NCI-H1694 treated with DMSO at 0.1 percent for 48 hours (cell line): ENCODE measurements around the gene FLNB.

Experiments
- DNase-seq: peaks from one replicate; lab custom pipeline; 2025; lab: John Stamatoyannopoulos, UW

Gene FLNB

GRCh38 chr3:58164906-58165821, 156.9 kb downstream of the FLNB start:
- no peak for DNase-seq

- no peak for DNase-seq
Observed at GRCh38 chr3:58167431-58168351, 159.5 kb downstream of the FLNB start.

GRCh38 chr3:58168498-58168897, 160.3 kb downstream of the FLNB start:
- DNase-seq: no peak

GRCh38 chr3:58169371-58169770, 161.1 kb downstream of the FLNB start:
- DNase-seq: no peak

- DNase-seq: no peak
Observed at GRCh38 chr3:58170376-58170775, 162.2 kb downstream of the FLNB start.

GRCh38 chr3:58171126-58171525, 162.9 kb downstream of the FLNB start:
- DNase-seq: no peak

GRCh38 chr3:58173029-58173668, 164.9 kb downstream of the FLNB start:
- DNase-seq: no peak

- DNase-seq: peak; percentile 23
Observed at GRCh38 chr3:58173669-58174398, 165.6 kb downstream of the FLNB start.

GRCh38 chr3:58175187-58175436, 166.9 kb downstream of the FLNB start:
- DNase-seq: no peak

GRCh38 chr3:58175437-58176184, 167.4 kb downstream of the FLNB start:
- DNase-seq: no peak

GRCh38 chr3:58176185-58176530, 167.9 kb downstream of the FLNB start:
- DNase-seq: no peak

GRCh38 chr3:58176827-58177489, 168.7 kb downstream of the FLNB start:
- no peak for DNase-seq

- DNase-seq: peak; percentile 7
Observed at GRCh38 chr3:58177747-58178527, 169.7 kb downstream of the FLNB start.

- no peak for DNase-seq
Observed at GRCh38 chr3:58178528-58179234, 170.5 kb downstream of the FLNB start.

GRCh38 chr3:58179235-58180098, 171.2 kb downstream of the FLNB start:
- no peak for DNase-seq

GRCh38 chr3:58180099-58180880, 172.1 kb downstream of the FLNB start:
- no peak for DNase-seq

- DNase-seq: no peak
Observed at GRCh38 chr3:58180940-58181587, 172.8 kb downstream of the FLNB start.
